Measurements from ENCODE around the gene MAPK1IP1L.

DNA sequence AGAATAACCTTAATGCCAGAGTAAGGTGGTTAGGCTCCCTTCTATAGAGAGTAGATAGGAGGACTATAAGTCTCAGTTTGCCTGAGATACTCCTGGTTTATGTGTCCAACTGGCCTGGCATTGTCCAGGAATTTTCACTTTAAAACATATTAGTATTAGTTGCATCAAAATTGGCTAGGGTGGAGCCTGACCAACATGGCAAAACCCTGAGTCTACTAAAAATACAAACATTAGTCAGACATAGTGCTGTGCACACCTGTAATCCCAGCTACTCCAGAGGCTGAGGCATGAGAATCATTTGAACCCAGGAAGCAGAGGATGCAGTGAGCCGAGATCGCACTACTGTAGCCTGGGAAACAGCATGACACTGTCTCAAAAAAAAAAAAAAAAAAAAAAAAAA, 36.4 kb upstream of the MAPK1IP1L start:
- TF ChIP-seq, protein P1, sequence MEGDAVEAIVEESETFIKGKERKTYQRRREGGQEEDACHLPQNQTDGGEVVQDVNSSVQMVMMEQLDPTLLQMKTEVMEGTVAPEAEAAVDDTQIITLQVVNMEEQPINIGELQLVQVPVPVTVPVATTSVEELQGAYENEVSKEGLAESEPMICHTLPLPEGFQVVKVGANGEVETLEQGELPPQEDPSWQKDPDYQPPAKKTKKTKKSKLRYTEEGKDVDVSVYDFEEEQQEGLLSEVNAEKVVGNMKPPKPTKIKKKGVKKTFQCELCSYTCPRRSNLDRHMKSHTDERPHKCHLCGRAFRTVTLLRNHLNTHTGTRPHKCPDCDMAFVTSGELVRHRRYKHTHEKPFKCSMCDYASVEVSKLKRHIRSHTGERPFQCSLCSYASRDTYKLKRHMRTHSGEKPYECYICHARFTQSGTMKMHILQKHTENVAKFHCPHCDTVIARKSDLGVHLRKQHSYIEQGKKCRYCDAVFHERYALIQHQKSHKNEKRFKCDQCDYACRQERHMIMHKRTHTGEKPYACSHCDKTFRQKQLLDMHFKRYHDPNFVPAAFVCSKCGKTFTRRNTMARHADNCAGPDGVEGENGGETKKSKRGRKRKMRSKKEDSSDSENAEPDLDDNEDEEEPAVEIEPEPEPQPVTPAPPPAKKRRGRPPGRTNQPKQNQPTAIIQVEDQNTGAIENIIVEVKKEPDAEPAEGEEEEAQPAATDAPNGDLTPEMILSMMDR (conservative IDR thresholded peaks at IDR 0.05; ENCODE audit: low read length): no peak
- no peak for TF ChIP-seq EZH2phosphoT487 (IDR thresholded peaks at IDR 0.05; ENCODE audit: borderline replicate concordance, low read depth, low read length)
